Inferior parietal cortex (tissue), 1 donor: Measurements from ENCODE around the gene DUSP9.

Experiments
- DNase-seq: peaks from one replicate; pipeline ENCODE4 v3.0.0-alpha.2; 2016; ENCODE audit errors: extremely low spot score

Gene DUSP9

GRCh38 chrX:153637121-153638040 lies 9.6 kb upstream of the DUSP9 start:
- DNase-seq, result no peak

GRCh38 chrX:153638041-153638371 lies 9.0 kb upstream of the DUSP9 start:
- no peak for DNase-seq

- no peak for DNase-seq
Measured at GRCh38 chrX:153638436-153639176, 8.4 kb upstream of the DUSP9 start.

- no peak for DNase-seq
Measured at GRCh38 chrX:153639177-153640044, 7.6 kb upstream of the DUSP9 start.

- DNase-seq, result no peak
Measured at GRCh38 chrX:153640045-153640686, 6.8 kb upstream of the DUSP9 start.

GRCh38 chrX:153640736-153641575 lies 6.0 kb upstream of the DUSP9 start:
- DNase-seq, result no peak

- no peak for DNase-seq
Measured at GRCh38 chrX:153641627-153642026, 5.4 kb upstream of the DUSP9 start.

GRCh38 chrX:153642051-153642654 lies 4.8 kb upstream of the DUSP9 start:
- DNase-seq, result no peak

GRCh38 chrX:153642655-153643430 lies 4.2 kb upstream of the DUSP9 start:
- DNase-seq, result no peak

- DNase-seq, result no peak
Measured at GRCh38 chrX:153643431-153644351, 3.3 kb upstream of the DUSP9 start.

GRCh38 chrX:153644356-153645125 lies 2.5 kb upstream of the DUSP9 start:
- no peak for DNase-seq

GRCh38 chrX:153645151-153645550 lies 1.9 kb upstream of the DUSP9 start:
- DNase-seq, result no peak

- DNase-seq, result no peak
Measured at GRCh38 chrX:153645921-153646488, 998 bp upstream of the DUSP9 start.

- DNase-seq, result no peak
Measured at GRCh38 chrX:153647461-153648357, 706 bp downstream of the DUSP9 start.

- no peak for DNase-seq
Measured at GRCh38 chrX:153648358-153649177, 1.6 kb downstream of the DUSP9 start.
